GM19099 (cell line): ENCODE results near the gene TBC1D3E.
"Not testable (repeated sequence)": the region's sequence is repeated elsewhere in the genome, so short reads cannot be mapped to it uniquely, and the experiment has no call there.

ENCODE experiments used
- POLR2A ChIP-seq: IDR thresholded peaks from 3 replicates; pipeline ENCODE4 v1.6.1; 2011; ENCODE audit warnings: low read depth; ENCODE audit not compliant: insufficient read length; ENCODE audit errors: extremely low read depth

Gene TBC1D3E

GRCh38 chr17:38127651-38128050, at the start of gene TBC1D3E:
TBC1D3E (plus strand) TSS chr17:38127951; CDS start chr17:38129496, 1,545 bp downstream.
- not testable (repeated sequence) for TF ChIP-seq POLR2A
